Activated CD4-positive, alpha-beta T cell treated with anti-CD3 and anti-CD28 coated beads, Interleukin-2, amount 50 U/mL, for 1 hour (primary cell): Measurements from ENCODE around the gene TFF3.
"Not testable (repeated sequence)": the region's sequence is repeated elsewhere in the genome, so short reads cannot be mapped to it uniquely, and the experiment has no call there.

ENCODE experiments used
- DNase-seq: peaks from one replicate; pipeline ENCODE4 v3.0.0-alpha.2; 2020

Gene TFF3

DNA sequence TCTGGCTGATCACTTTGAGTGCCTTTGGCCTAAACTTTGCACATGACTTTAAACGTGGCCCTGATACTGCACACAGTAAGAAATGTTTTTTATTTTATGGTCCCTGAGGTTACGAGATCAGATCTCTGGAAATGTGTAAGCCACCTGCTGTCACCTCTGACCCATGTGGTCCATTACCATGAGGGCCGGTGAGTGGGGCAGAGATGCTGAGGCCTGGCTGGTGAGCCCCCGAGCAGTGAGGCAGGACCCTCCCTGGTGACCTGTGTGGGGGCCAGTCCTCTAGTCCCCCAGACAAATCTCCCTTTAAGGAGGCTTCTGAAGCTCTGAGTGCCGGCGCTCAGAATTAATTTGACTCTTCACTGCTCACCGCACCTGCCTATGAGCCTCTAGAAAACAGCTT, 12.4 kb downstream of the TFF3 start:
- no peak for DNase-seq

DNA sequence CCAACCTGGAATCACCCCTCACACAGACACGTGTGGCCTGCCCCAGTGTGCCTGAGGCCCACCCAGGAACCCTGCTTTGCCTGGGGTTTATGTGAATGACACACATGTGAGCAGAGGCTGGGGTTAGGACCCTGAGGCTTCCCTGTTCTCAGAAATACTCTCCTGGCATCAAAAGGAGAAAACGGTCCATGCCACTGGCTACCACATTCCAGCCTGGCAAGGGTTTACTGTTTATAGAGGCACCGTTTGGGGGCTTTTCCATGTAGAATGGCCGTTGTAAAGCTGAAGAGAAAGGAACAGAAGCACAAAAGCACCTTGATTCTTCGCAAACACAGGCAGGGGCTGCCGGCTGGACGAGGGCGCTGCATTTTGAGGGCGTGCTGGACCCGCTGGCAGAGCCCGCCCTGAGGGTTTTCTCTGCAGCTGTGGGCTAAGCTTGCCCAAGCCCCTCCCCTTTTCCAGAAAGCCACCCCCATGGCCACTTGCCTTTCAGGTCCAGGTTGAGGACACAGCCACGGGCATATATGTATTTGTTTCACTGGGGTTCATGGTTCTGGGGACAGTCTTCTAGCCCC, 13.0 kb downstream of the TFF3 start:
- no peak for DNase-seq

DNA sequence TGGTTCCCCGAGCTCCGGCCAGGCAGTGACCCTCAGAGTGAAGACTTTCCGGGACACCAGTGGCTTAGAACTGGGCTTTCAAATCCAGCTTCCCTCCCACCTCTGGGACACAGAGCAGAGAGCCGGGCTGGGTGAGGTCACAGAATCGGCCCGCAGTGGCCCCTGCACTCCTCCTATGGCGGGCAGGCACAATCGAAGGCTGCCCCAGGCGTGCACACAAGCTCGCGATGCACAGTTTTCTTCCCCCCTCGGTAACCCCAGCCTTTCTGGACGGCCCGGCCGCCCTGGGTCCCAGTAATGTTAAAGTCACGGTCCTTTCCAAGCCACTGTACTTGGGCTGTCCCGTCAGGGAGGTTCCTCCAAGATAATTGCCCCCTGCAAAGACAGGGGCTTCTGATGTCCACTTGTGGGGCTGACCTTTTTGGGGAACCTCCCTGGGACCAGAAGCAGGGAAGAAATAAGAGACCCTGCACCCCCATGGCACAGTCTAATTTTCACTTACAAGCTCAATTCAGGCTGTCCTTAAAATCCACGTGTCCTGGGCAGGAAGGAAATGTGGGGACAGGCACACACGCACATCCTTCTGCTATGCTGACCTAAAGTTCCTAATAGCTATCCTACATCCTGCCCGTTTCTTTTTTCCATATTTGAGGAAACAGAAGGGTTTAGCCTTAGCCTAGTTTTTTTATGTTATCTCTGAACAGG, 13.7 kb downstream of the TFF3 start:
- no peak for DNase-seq

DNA sequence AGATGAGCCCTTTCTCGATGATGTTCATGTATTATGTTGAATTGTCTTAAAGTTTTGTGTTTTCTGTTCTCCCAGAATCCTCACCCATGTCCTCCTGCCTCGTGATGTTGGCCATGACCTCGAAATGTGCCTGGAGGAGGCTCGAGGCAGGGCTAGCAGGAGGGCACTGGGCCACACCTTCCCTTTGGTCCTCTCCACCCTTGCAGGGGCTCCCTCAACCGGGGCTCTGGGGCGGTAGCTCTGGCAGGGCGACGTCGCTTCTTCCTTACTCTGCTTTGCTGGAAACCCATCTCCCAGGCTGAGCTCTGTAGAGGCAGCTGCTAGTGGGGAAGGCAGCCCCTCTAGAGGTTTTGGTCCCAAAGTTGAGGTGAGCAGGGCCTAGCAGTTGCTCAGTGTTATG, 14.3 kb downstream of the TFF3 start:
- DNase-seq = no peak

DNA sequence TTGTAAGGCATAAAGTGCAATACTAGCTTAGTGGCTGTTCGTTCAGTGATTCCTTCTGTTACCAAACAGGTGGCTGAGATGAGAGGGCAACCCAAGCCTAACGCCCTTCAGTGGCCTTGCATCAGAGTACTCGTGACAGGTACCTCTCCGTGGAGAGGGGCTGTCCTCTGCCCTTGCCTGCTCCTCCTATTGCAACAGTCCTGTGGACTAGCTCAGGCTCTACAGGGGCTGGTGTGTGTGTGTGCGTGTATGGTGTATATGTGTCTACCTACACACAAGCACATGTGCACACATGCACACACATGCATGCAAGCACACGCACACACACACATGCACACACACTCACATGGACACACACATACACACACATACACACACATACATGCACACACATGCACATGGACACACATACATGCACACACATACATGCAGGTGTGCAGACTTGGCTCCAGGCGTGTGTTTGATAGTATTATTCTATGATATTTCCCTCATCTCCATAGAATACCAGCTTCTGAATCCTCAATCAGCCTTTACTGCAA, 15.1 kb downstream of the TFF3 start:
- DNase-seq = no peak

DNA sequence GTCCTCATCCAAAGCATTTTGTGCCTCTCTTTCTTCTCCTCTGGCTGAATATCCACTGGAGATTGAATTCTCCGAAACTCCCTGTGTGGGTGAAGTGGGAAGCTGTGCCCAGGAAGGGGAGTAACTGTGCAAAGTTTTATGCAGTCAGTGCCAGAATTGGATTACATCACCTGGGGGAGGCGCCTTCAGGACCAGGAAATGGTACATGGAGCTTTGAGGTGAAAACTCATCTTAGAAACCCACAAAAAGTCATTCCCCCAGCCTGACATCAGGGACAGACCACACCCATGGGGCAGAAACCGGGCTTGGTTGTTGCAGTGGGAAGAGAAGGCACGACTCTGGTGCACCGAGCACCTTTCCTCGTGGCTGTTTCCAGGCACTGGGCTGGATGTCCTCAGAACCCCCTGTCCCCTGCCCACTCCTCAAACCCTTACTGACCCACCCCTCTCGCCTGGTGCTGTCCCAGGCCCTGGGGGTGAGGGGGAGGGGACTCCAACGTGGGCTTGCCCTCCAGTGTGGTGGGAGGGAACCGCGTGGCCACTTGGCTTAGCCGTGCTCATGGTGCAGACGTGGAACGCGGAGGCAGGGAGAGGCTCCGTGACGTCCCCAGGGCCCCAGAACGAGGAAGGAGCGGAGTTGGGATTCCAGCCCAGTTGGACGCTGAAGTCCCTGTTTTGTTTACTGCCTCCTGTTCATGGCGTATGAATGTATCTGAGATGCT, 15.7 kb downstream of the TFF3 start:
- DNase-seq = no peak

DNA sequence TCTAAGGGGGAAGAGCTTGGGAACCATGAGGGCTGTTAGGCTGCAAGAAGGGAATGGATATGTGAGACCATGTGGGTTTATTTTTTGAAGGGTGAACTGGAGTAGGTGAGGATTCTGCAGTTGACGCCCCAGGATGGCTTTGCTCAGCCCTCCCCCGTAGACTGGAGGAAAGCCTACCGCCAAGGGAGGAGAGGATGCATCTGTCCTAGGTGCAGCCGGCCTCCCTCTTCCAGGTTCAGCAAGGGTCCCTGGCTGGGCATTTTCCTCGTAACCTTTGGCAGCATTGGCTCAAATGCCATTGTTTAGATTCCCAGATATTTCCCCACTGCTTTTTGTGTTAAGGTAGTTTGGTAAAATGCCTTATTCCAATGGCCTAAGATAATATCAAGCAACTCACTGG, 16.6 kb downstream of the TFF3 start:
- DNase-seq = no peak

DNA sequence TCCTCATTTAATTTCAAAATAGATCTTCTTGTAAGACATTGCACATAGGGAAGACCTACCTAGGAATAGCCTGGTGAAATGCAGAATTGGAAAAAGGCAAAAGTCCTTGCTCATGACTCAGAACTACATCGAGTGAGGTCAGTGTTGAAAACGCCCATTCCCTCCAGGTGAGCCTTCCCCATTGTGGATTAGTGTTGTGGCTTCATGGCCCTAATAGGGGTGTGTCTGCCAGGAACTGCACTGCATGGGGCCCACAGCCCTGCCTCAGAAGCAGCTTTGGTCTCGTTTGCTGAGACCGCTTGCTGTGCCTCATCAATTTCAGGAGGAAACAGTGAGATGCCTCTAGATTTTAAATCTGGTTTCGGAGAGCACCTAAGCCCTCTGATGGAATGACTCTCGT, 17.0 kb downstream of the TFF3 start:
- DNase-seq = no peak

DNA sequence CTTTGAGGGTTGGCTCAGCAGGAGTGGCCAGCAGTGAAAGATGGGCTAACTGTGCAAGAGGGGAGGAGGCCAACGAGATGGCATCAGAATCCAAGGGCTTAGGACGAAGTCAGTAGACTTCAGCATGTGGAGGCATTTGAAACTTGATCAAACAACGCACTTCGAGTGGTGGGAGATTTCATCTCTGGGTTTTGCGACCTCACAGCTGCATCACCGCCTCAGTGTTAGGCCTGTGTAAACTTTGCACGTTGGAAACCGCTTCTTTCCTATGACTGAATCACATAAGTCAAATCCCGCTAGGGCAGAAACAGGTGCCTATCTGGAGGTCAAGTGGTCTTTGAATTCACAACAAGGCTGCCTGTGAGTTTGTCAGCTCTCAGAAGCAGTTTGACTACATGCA, 17.8 kb downstream of the TFF3 start:
- no peak for DNase-seq

DNA sequence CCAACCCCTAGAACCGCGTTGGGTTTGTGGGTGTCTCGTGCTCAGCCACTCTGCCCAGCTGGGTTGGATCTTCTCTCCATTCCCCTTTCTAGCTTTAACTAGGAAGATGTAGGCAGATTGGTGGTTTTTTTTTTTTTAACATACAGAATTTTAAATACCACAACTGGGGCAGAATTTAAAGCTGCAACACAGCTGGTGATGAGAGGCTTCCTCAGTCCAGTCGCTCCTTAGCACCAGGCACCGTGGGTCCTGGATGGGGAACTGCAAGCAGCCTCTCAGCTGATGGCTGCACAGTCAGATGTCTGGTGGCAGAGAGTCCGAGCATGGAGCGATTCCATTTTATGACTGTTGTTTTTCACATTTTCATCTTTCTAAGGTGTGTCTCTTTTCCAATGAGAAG, 18.7 kb downstream of the TFF3 start:
- no peak for DNase-seq

DNA sequence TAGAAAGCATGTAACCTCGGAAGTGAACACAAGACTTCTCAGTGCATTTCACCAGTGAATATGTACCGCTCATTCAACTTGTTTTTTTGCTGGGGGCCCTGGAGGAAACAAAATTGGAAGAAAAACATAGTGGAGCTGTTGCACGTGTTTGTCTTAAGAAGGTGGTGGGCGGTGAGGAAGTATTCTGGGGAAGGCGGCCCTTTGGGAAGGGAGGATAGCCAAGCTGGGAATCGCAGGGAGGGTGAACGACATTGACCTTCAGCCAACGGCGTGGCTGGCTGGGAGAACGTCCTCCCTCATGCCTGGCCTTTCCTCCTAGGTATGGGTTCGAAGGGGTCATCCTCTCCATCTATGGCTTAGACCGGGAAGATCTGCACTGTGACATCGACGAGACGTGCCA, 19.4 kb downstream of the TFF3 start:
- DNase-seq = no peak

DNA sequence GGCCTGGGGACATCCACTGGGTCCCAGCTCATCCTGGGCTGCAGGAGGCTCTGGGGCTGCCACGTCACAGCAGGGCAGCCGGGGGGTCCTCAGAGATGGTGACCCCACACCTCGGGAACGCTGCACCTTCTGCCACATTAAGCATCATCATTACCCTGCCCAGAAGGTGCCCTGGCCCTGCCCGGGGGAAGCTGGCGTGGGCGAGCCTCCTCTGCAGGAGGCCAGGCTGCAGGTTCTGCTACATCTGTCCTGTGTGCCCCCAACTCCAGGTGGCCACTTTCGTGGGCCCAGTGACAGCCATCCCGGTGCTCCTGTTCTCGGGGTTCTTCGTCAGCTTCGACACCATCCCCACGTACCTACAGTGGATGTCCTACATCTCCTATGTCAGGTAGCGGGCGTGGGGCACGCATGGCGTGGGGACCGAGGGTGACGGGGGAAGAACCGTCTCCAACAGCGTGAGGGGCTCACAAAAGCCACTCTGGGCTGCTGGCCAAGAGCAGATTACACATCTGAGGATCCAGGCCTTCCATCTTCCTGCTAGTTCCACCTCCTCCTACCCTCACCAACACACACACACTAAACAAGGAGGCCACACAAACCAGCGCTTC, 20.8 kb downstream of the TFF3 start:
- no peak for DNase-seq

DNA sequence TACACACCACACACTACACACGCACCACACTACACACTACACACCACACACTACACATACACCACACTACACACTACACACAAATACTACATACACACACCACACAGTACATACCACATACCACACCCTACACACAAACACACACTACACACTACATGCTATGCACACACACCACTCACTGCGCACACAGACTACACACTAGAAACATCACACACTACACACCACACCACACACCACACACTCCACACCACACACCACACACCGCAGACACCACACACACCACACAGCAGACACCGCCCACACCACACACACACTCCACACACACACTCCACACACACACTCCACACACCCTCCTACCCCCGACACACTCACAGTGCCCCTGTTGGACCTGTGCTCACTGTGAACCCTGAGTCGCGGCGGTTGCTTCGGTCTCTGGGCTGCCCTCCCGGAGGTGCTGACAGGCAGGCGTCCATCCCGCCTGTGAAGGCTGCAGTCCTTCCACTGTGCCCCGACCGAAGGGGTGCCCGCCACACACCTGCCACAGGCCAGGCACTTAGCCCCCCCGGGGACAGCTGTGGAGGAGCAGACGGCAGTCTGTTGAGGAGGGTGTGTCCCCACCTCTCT, 21.4 kb downstream of the TFF3 start:
- DNase-seq = no peak

DNA sequence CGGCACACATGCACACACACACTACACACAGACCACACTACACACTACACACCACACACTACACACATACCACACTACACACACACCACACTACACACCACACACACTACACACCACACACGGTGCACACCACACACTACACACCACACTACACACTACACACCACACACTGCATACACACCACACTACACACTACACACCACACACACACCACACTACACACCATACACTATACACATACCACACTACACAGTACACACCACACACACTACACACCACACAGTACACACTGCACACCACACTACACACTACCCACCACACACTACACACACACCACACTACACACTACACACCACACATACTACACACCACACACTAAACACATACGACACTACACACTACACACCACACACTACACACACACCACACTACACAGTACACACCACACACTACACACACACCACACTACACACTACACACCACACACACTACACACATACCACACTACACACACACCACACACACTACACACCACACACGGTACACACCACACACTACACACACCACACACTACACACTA, 22.6 kb downstream of the TFF3 start:
- not testable (repeated sequence) for DNase-seq

DNA sequence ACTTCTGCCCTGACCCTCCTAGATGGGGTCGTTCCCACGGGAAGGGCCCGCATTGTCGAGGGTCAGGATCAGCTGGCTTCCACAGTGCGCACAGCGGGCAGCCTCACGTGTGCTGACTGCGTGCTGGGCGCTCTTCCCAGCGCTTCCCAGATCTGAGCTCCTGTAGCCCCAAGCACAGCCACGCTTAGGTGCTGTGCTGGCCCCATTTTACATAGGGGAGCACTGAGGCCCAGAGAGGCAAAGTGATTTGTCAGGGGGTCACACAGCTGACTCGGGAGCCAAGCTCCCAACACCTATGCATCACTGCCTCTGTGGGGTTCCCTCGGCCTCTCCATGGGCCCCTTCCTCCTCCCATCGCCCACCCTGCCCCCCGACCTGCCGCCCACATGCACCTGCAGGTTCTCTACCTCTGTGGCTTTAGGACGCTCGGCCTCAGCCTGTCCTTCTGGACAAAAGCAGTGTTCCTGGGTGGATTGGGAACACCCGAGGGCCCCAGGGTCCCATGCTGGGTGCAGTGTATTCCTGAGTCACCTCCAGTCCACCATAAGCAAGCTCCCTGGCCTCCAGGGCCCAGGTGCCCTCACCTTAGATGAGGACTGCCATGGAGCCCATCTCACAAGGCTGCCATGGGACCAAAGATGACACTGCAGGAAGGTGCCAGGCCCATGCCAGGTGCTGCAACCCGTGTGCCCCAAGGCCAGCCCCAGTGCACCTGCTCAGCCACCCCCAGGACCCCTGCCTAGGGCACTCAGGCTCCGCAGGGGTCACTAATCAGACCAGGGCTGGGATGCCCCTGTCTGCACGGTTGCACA, 23.3 kb downstream of the TFF3 start:
- DNase-seq = no peak

DNA sequence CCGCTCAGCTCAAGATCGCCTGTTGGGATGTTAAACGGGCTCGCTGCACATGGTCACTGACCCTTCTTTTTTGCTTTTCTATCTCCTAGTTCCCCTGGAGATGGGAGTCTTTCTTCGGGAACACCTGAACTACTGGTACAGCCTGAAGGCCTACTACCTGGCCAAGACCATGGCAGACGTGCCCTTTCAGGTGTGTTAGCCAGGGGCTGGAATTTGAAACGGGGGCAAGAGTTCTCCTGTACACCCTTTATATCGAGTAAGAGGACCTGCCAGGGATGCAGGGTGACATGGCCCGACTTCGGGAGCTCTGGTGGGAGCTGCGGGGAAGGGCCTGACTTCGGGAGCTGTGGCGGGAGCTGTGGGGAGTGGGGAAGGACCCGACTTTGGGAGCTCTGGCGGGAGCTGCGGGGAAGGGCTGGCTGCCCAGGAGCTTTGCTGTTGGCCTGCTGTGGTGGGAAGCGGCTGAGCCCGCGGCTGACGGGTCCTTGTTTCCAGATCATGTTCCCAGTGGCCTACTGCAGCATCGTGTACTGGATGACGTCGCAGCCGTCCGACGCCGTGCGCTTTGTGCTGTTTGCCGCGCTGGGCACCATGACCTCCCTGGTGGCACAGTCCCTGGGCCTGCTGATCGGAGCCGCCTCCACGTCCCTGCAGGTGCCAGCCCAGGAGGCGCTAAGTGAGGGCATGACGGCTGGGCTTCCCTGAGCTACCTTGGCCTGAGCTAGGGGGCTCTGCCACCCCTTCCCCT, 24.0 kb downstream of the TFF3 start:
- no peak for DNase-seq

DNA sequence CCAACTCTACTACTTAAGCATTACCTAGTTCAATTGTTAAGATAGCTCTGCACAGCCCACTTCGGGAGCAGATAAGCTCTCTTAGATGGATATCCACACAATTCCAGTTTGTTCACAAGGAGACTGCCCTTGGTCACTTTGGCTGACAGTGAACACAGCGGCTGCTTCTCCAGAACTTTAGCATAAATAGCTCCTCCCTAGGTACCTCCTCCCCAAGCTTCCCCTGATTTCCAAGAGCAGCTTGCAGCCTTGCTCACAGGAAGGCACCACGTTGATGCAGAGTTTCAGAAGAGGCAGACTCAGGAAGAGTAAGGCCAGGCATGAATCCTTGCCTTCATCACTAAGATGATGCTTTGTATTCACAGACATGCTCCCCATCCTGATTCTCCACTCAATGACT, 24.7 kb downstream of the TFF3 start:
- no peak for DNase-seq

DNA sequence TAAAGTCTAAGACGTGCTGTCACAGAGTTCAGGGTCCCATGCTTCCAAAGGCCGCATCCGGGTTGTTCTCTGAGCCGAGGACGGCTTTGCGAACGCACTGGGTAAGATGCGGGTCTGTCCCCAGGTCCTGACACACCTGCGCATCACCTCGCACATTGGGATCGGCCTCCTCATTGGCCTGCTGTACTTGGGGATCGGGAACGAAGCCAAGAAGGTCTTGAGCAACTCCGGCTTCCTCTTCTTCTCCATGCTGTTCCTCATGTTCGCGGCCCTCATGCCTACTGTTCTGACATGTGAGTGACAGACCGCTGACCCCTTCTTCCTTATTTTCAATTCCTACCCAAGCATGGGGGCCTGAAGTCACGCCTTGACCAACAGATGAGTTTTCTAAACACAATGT, 25.3 kb downstream of the TFF3 start:
- DNase-seq = no peak

DNA sequence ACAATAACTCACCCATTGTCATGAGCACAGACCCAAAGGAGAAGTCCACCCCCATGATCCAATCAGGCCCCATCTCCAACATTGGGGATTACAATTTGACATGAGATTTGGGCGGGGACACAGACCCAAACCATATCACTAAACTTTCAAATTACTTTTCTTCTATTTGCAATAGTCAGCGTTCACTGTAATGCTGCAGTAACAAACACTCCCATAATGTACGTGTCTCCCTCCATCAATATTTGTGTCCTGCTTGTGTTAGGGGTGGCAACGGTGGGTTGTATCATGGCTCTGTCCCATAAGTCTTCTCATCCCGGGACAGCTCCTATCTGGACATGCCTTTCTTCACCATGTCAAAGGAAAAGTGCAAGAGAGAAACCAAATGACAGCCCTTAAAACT, 26.2 kb downstream of the TFF3 start:
- DNase-seq = no peak

DNA sequence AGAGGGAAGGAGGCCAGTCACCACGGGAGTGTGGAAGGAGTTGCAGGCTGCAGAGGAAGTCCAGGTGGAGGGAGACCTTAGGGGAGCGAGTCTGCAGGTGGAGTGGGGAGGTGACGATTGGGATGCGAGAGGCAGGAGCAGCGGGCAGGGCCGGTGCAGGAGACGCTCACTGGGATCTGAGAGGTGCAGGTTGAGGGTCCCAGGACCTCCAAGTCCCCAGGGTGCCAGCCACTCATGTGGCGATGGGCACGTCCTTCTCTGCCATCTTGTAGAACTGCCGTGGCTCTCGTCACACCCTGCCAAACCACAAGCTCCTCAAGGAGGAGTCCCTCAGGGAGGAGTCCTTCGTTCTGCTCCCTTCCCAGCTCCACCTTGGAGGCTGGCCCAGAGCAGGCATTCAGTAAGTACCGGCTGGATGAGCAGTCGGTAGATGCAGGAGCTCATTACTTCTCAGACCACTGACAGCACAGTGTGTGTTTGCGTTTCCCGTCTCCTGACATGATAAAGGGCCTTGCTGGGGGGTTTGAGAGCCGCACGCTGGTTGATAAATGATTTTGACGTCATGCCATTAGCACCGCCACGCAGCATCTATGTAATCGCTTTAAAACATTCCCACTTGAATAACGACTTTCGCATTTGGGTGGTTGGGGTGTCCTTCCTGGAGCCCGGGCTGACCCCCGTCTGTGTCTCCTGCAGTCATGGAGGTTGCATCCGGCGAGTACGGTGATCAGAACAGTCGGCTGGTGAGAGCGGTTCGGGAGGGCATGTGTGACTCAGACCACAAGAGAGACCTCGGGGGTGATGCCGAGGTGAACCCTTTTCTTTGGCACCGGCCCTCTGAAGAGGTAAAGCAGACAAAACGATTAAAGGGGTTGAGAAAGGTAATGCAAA, 27.8 kb downstream of the TFF3 start:
- DNase-seq = no peak
